Measurements from ENCODE around the gene INTS2.
A peak's percentile ranks its signal among the peaks of the same experiment; 100 is the strongest.
"Not testable (repeated sequence)": the region's sequence is repeated elsewhere in the genome, so short reads cannot be mapped to it uniquely, and the experiment has no call there.

The INTS2 gene, protein sequence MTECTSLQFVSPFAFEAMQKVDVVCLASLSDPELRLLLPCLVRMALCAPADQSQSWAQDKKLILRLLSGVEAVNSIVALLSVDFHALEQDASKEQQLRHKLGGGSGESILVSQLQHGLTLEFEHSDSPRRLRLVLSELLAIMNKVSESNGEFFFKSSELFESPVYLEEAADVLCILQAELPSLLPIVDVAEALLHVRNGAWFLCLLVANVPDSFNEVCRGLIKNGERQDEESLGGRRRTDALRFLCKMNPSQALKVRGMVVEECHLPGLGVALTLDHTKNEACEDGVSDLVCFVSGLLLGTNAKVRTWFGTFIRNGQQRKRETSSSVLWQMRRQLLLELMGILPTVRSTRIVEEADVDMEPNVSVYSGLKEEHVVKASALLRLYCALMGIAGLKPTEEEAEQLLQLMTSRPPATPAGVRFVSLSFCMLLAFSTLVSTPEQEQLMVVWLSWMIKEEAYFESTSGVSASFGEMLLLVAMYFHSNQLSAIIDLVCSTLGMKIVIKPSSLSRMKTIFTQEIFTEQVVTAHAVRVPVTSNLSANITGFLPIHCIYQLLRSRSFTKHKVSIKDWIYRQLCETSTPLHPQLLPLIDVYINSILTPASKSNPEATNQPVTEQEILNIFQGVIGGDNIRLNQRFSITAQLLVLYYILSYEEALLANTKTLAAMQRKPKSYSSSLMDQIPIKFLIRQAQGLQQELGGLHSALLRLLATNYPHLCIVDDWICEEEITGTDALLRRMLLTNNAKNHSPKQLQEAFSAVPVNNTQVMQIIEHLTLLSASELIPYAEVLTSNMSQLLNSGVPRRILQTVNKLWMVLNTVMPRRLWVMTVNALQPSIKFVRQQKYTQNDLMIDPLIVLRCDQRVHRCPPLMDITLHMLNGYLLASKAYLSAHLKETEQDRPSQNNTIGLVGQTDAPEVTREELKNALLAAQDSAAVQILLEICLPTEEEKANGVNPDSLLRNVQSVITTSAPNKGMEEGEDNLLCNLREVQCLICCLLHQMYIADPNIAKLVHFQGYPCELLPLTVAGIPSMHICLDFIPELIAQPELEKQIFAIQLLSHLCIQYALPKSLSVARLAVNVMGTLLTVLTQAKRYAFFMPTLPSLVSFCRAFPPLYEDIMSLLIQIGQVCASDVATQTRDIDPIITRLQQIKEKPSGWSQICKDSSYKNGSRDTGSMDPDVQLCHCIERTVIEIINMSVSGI

DNA sequence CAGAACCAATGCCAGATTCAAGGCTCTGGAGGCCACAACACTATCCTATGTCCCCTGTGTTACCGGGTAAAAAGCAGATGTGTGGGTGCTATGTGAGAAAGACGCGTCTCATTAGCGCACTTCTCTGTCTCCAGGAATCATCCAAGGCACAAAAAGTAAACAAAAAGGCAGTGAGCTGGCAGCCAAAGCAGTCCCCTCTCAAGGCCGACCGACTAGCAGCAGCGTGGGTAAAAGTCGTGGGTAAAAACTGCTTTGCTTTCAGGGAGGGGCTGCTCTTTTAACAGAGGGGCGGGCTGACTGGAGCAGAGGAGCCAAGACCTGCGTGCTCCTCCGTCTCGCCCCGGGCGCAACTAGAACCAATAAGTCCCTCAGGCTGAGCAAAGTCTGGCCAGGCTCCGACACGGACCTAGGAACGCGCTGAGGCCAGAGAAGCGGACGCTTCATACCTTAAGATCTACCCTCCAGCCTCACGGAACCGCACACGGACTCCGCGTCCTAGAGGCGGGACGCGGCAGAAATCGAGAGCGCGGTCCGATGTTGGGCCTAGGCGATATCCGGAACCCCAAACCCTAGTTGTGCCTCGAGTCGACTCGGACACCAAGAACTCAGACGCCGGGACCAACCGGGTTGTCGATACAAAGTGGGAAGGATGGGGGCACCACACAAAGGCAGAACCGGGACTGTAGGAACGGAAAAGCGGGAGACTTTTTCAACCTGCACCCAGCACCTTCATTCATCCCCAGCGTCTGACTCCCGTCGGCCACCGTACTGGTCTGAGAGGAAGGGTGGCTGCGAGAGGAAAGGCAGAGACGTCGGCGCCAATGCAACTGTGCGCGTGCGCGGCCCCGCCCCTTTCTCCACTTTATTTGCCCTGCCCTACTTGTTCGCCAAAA is at the start of gene INTS2:
Gene INTS2 (minus strand): TSS at position 775 of the 893 bp plus-strand sequence. CDS start 1,338 bp downstream, outside the sequence.
- DNase-seq: peak; percentile 79 to 92

DNA sequence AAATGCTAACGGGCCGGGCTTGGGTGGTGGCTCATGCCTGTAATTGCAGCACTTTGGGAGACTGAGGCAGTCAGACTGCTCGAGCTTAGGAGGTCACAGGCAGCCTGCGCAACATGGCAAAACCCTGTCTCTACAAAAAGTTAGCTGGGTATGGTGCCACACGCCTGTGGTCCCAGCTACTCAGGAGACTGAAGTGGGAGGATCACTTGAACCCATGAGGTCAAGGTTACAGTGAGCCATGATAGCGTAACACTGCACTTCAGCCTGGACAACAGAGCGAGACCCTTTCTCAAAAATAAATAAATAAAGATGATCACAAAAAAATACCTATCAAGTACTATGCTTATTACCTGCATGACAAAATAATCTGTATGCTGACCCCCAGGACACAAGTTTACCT is 46.3 kb upstream of the INTS2 start:
- DNase-seq: no peak

GRCh38 chr17:61972311-61972710 is 44.5 kb upstream of the INTS2 start:
- no peak for DNase-seq

- DNase-seq: no peak
Observed at GRCh38 chr17:61970030-61970429, 42.2 kb upstream of the INTS2 start.

DNA sequence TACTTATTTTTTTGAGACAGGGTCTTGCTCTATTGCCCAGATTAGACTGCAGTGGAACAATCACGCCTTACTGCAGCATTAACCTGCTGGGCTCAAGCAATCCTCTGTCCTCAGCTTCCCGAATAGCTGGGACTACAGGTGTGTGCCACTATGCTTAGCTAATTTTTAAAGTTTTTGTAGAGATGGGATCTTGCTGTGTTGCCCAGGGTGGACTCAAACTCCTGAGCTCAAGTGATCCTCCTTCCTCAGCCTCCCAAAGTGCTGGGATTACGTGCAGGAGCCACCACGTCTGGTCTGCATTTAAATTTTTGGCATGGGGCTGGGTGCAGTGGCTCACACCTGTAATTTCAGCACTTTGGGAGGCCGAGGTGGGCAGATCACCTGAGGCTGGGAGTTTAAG is 41.0 kb upstream of the INTS2 start:
- DNase-seq: no peak

GRCh38 chr17:61967729-61968128 is 39.9 kb upstream of the INTS2 start:
- no peak for DNase-seq

- no peak for DNase-seq
Observed at GRCh38 chr17:61966191-61966590, 38.4 kb upstream of the INTS2 start.

DNA sequence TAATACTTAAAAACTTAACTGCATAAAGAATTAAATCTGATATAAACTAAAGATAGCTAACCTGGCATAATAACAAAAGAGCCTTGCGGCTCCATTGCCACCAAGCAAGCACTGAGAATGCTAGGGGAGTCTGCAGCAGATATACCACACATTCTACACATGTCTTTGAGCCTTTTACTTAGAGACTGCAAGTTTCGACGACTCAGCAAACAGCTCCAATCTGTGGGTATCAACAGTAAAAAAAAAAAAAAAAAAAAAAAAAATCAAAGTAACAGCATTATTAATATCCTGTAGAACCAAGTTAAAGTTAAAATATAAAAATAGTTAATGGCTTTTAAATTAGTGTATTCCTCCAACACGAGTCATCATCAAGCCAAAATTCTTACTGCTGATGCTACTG is 27.8 kb upstream of the INTS2 start:
- DNase-seq: no peak

DNA sequence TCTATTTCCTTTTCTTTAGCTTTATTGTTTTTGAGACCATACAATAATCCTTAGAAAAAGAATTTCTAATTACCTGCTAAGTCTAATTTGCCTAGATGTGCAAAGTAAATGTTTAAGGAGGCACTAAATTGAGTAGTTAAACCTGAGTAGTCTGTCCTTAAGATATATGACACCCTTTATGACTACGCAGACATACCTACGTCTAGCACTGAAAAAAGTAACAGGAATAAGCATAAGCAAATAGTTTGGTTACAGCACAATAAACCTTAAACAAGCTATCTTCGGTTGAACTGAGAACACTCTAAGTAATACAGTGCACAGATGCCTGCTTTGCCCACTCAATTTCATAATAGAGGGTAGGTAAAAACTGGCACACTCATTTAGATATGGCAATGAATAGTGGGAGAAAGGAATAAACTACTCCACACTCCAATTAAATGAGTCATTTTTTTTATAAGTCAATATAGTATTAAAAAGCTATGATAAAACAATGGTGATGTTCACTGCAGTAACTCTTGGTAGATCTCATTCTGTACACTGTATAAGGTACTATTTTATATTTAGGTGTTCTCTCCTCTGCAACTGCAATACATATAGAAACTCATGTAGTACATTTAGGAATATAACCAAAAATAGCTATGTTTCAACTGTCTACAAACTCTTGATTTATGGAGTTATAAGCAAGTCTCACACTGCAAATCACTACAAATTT is 19.7 kb upstream of the INTS2 start:
- DNase-seq: no peak

DNA sequence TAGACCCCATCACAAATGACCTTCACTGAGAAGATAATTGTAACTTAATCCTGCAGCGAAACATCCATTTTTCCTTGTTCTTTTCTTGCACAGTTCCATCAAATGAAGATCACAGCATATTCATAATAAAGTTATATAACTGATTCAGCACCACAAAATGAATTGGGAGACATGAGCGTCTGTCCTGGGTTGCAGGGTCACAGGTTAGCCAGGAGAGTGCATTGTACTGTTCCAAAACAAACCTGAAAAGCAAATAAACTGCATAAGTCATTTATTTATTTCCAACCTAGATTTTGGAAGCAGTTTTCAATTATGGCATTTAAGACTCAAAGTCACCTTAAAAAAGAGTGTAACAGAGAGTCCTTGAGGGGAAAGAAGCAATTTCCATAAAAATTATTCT is 18.6 kb upstream of the INTS2 start:
- DNase-seq: no peak

DNA sequence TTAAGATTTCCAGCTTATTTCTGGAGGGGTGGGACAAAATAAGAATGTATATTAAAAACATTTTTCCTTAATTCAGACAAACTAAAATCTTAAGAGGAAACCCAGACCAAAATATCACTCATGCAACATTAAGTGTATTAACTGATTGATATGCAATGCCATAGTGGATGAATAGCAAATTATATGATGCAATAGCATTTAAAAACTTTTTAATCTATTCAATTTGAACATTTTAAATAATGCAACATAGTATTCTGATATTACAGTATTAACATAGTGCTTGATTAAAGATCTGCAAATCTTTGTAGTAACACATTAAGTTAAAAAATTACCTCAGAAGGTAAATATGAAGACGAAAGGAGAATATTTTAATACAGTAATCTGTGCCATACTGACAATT is 15.3 kb upstream of the INTS2 start:
- DNase-seq: no peak

- no peak for DNase-seq
Observed at GRCh38 chr17:61942085-61942484, 14.3 kb upstream of the INTS2 start.

DNA sequence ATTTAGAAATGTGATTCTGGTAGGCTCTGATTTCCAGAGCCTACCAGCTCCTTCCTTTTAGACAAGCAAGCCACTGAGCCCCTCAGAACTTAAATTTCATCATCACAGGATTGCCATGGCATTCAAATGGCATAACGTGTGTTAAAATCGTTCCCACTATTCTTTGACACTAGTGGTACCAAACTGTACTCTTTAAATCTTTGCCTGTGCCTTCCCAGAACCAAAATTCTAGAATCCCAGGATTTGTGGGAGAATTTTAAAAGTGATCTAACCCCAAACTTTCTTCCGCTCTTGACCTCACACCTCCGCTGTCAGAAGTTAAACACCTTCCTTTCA is 287 bp upstream of the INTS2 start:
- no peak for DNase-seq

DNA sequence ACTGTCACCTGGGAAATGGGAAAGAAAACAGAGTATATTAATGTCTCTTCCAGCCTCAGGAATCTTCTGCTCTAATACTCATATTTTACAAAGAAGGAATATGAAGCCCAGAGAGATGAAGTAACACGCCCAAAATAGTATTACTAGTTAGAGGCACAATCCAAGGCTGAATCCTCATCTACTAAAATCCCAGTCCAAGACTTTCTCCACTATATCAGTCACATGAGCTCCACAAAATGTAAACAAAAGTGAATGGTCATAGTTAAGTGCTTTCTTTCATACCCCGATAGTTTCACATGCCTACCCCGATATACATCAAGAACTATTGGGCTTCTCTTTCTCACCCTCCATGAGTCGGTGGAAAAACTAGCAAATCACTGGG is 965 bp downstream of the INTS2 start:
- no peak for DNase-seq

- not testable (repeated sequence) for DNase-seq
Observed at GRCh38 chr17:61915162-61915561, 12.6 kb downstream of the INTS2 start.

GRCh38 chr17:61908292-61909037 is 19.3 kb downstream of the INTS2 start:
- DNase-seq: no peak

DNA sequence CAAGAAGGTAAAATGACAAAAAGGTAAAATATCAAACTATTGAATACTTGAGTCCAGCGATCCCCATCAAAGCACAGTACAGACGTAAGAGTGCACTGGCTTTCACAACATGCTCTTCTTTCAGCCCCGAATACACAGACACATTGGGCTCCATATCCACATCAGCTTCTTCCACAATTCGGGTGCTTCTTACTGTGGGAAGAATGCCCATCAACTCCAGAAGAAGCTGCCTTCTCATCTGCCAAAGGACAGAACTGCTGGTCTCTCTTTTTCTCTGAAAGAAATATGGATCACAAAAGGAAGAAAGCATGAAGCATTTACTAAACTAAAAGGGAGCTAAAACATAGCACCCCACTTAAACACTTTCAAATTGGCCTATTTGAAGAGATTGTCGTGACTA is 20.4 kb downstream of the INTS2 start:
- DNase-seq: no peak

- DNase-seq: no peak
Observed at GRCh38 chr17:61904094-61904710, 23.6 kb downstream of the INTS2 start.

DNA sequence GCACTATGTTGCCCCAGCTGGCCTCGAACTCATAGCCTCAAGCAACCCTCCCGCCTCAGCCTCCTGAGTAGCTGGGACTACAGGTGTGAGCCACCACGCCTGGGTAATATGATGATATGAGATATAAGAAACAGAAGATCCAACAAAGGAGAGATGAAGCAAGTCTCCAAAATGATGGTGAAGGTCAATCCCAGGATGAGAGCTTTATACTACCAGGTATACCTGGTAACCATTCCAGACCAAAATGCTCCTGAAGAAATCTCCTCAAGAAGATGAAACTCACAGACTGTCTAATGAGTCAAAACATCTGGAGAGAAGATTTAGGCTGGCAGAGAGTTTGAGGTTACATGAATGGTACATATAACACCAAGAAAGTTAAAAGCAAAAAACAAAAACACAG is 24.5 kb downstream of the INTS2 start:
- no peak for DNase-seq

GRCh38 chr17:61897548-61898180 is 30.1 kb downstream of the INTS2 start:
- DNase-seq: no peak
